ENCODE measurements around the gene CALB2.

Gene CALB2

GRCh38 chr16:71426880-71427615, 68.5 kb downstream of the CALB2 start:
- no peak for DNase-seq (ENCODE audit: low spot score)

- no peak for DNase-seq (ENCODE audit: low spot score)
Measured at GRCh38 chr16:71428385-71428784, 69.9 kb downstream of the CALB2 start.

GRCh38 chr16:71428883-71429282, 70.4 kb downstream of the CALB2 start:
- no peak for DNase-seq (ENCODE audit: low spot score)

GRCh38 chr16:71429581-71429980, 71.1 kb downstream of the CALB2 start:
- DNase-seq (ENCODE audit: low spot score): no peak

GRCh38 chr16:71430744-71431143, 72.2 kb downstream of the CALB2 start:
- DNase-seq (ENCODE audit: low spot score): no peak

- no peak for DNase-seq (ENCODE audit: low spot score)
Measured at GRCh38 chr16:71431176-71431575, 72.7 kb downstream of the CALB2 start.

GRCh38 chr16:71431991-71432390, 73.5 kb downstream of the CALB2 start:
- no peak for DNase-seq (ENCODE audit: low spot score)

- no peak for DNase-seq (ENCODE audit: low spot score)
Measured at GRCh38 chr16:71432906-71433305, 74.4 kb downstream of the CALB2 start.

GRCh38 chr16:71436473-71436872, 78.0 kb downstream of the CALB2 start:
- DNase-seq (ENCODE audit: low spot score): no peak

GRCh38 chr16:71439523-71439922, 81.0 kb downstream of the CALB2 start:
- no peak for DNase-seq (ENCODE audit: low spot score)
